Ishikawa (cell line): Measurements from ENCODE around the gene CYFIP2.
A peak's percentile ranks its signal among the peaks of the same experiment; 100 is the strongest.

Source experiments
- CEBPB ChIP-seq: IDR thresholded peaks from 2 replicates; pipeline ENCODE4 v1.6.1; 2012
- CREB1 ChIP-seq: IDR thresholded peaks from 2 replicates; pipeline ENCODE4 v1.6.1; 2012; ENCODE audit warnings: low read depth
- EGR1 ChIP-seq: IDR thresholded peaks from 2 replicates; pipeline ENCODE4 v1.6.1; 2012
- EP300 ChIP-seq: IDR thresholded peaks from 2 replicates; pipeline ENCODE4 v1.6.1; 2012; ENCODE audit warnings: borderline replicate concordance
- FOXM1 ChIP-seq: IDR thresholded peaks from 2 replicates; pipeline ENCODE4 v1.6.1; 2012; ENCODE audit warnings: low read depth, borderline replicate concordance
- NFIC ChIP-seq: IDR thresholded peaks from 2 replicates; pipeline ENCODE4 v1.6.1; 2012
- RAD21 ChIP-seq: IDR thresholded peaks from 2 replicates; pipeline ENCODE4 v1.6.1; 2012; ENCODE audit warnings: low read depth
- TAF1 ChIP-seq: IDR thresholded peaks from 2 replicates; pipeline ENCODE4 v1.6.1; 2012; ENCODE audit warnings: low read depth, mild to moderate bottlenecking
- TCF12 ChIP-seq: IDR thresholded peaks from 2 replicates; pipeline ENCODE4 v1.6.1; 2012; ENCODE audit warnings: low read depth
- TEAD4 ChIP-seq: IDR thresholded peaks from 2 replicates; pipeline ENCODE4 v1.6.1; 2012
- USF1 ChIP-seq: IDR thresholded peaks from 2 replicates; pipeline ENCODE4 v1.6.1; 2012
- YY1 ChIP-seq: IDR thresholded peaks from 2 replicates; pipeline ENCODE4 v1.6.1; 2012; ENCODE audit warnings: low read depth
- ZBTB7A ChIP-seq: IDR thresholded peaks from 2 replicates; pipeline ENCODE4 v1.6.1; 2012; ENCODE audit warnings: low read depth
- TF ChIP-seq, protein P1 (sequence below): IDR thresholded peaks from 2 replicates; pipeline ENCODE4 v1.6.1; 2012
- TF ChIP-seq, protein P2 (sequence below): IDR thresholded peaks from 2 replicates; pipeline ENCODE4 v1.6.1; 2012; ENCODE audit warnings: low read depth, mild to moderate bottlenecking

Gene CYFIP2

DNA sequence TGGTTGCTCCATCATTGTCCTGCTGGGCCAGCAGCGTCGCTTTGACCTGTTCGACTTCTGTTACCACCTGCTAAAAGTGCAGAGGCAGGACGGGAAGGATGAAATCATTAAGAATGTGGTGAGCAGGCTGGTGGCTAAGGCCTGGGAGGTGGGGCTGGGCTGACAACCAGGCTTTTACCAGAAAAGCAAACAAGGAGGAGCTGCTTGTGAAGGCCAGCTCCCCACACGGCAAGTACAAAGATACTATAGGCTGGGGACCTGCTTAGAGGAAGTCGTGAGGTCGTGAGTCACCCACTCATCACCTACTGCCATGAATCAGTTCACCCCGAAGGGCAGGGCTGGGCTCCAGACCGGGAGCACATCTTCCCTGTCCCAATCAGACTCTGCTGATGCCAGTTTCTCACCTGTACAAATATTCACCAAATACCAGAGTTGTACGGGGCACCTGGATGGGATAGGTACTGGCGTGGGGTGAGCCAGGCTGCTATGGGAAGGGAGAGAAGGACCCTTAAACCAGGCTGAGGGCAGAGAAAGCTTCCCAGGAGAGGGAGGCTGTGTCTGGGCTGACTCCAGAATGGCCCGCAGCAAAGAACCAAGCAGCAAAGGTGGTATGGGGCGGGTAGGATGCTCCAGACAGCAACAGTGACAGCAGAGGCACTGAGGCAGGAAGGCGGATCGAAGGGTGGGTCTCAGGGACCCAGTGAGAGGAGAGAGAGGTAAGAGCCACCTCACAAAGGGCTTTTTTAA is 124.8 kb downstream of the CYFIP2 start:
- TF ChIP-seq CREB1 (no peak), ZBTB7A (no peak), FOXM1 (no peak), TEAD4 (no peak), USF1 (no peak), EP300 (no peak), CEBPB (no peak), YY1 (no peak), RAD21 (no peak), NFIC (no peak), EGR1 (no peak), TAF1 (no peak), TCF12 (no peak)
- TF ChIP-seq, protein P1, sequence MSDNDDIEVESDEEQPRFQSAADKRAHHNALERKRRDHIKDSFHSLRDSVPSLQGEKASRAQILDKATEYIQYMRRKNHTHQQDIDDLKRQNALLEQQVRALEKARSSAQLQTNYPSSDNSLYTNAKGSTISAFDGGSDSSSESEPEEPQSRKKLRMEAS = no peak
- TF ChIP-seq, protein P2, sequence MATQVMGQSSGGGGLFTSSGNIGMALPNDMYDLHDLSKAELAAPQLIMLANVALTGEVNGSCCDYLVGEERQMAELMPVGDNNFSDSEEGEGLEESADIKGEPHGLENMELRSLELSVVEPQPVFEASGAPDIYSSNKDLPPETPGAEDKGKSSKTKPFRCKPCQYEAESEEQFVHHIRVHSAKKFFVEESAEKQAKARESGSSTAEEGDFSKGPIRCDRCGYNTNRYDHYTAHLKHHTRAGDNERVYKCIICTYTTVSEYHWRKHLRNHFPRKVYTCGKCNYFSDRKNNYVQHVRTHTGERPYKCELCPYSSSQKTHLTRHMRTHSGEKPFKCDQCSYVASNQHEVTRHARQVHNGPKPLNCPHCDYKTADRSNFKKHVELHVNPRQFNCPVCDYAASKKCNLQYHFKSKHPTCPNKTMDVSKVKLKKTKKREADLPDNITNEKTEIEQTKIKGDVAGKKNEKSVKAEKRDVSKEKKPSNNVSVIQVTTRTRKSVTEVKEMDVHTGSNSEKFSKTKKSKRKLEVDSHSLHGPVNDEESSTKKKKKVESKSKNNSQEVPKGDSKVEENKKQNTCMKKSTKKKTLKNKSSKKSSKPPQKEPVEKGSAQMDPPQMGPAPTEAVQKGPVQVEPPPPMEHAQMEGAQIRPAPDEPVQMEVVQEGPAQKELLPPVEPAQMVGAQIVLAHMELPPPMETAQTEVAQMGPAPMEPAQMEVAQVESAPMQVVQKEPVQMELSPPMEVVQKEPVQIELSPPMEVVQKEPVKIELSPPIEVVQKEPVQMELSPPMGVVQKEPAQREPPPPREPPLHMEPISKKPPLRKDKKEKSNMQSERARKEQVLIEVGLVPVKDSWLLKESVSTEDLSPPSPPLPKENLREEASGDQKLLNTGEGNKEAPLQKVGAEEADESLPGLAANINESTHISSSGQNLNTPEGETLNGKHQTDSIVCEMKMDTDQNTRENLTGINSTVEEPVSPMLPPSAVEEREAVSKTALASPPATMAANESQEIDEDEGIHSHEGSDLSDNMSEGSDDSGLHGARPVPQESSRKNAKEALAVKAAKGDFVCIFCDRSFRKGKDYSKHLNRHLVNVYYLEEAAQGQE = no peak

DNA sequence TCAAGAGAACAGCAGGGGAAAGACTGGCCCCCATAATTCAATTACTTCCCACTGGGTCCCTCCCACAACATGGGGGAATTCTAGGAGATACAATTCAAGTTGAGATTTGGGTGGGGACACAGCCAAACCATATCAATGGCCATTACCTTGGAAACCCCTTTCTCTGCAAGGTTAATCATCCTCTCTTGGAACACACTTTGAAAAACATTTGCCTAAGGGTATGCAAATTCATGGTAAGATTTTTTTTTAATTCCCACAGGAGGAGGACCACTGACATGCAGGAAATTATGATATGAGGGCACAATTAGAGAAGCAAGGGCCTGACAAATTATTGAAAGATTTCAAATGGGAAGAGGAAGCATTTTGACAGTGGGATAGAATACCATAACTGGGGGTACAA is 132.4 kb downstream of the CYFIP2 start:
- TF ChIP-seq NFIC (no peak), TCF12 (no peak)

DNA sequence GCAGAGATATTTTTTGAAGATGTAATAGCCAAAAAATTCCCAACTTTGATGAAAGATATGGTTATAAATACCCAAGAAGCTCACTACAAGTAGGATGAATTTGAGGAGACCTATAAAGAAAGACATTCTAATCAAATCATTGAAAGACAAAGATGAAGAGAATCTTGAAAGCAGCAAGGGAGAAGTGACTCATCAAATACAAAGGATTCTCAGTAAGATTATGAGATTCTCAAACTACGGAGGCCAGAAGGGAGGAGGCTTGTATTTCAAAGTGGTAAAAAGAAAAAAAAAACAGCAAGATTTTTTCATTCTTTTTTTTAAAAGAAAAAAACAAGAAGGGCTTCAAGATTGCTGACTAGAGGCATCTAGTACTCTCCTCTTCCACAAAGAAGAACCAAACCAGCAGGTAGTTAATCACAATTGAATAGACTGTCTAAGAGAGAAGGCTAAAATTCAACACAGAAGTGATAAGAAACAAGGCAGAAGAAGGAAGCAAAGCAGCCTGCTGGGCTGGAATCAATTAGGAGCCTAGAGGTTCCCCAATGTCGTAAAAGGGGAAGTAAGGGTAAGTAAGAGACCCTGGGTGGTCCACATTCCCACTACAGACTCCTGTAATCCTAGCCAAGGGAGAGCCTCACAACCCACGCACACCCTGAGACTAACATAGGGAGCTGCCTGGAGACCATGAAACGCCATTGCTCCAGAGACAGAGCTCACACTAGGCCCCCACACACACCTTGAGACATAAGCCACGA is 135.0 kb downstream of the CYFIP2 start:
- TF ChIP-seq EP300 (no peak), ZBTB7A (no peak), TAF1 (no peak), RAD21 (no peak), CEBPB (no peak), CREB1 (no peak), USF1 (no peak), TEAD4 (no peak), FOXM1 (no peak), NFIC (no peak), TCF12 (no peak)

GRCh38 chr5:157415838-157416237 is 149.9 kb downstream of the CYFIP2 start:
- TF ChIP-seq, protein P1 = no peak
- TF ChIP-seq YY1 (no peak), TCF12 (no peak), TEAD4 (no peak), EP300 (no peak), EGR1 (no peak), USF1 (no peak), FOXM1 (no peak), CEBPB (no peak), CREB1 (no peak)
- TF ChIP-seq, protein P2 = no peak

- TF ChIP-seq FOXM1 = no peak
- TF ChIP-seq, protein P2 = no peak
- TF ChIP-seq, protein P1 = no peak
- TF ChIP-seq TAF1 = no peak
- no peak for TF ChIP-seq EGR1
- TF ChIP-seq RAD21 = peak; percentile 65
- TF ChIP-seq CREB1 = no peak
Observed at GRCh38 chr5:157431544-157432200, 165.7 kb downstream of the CYFIP2 start.
